NT2/D1 (cell line): ENCODE data around the gene PRRG3.

Experiments used
- SUZ12 ChIP-seq: IDR thresholded peaks from 2 replicates; pipeline ENCODE4 v1.6.1; 2011; ENCODE audit not compliant: insufficient read length, insufficient read depth; ENCODE audit errors: extremely low read depth
- YY1 ChIP-seq: IDR thresholded peaks from 2 replicates; pipeline ENCODE4 v1.6.1; 2011; ENCODE audit not compliant: insufficient read length, insufficient read depth
- ZNF274 ChIP-seq: IDR thresholded peaks from 2 replicates; pipeline ENCODE4 v1.6.1; 2011; ENCODE audit warnings: mild to moderate bottlenecking, low read depth, low read length

DNA sequence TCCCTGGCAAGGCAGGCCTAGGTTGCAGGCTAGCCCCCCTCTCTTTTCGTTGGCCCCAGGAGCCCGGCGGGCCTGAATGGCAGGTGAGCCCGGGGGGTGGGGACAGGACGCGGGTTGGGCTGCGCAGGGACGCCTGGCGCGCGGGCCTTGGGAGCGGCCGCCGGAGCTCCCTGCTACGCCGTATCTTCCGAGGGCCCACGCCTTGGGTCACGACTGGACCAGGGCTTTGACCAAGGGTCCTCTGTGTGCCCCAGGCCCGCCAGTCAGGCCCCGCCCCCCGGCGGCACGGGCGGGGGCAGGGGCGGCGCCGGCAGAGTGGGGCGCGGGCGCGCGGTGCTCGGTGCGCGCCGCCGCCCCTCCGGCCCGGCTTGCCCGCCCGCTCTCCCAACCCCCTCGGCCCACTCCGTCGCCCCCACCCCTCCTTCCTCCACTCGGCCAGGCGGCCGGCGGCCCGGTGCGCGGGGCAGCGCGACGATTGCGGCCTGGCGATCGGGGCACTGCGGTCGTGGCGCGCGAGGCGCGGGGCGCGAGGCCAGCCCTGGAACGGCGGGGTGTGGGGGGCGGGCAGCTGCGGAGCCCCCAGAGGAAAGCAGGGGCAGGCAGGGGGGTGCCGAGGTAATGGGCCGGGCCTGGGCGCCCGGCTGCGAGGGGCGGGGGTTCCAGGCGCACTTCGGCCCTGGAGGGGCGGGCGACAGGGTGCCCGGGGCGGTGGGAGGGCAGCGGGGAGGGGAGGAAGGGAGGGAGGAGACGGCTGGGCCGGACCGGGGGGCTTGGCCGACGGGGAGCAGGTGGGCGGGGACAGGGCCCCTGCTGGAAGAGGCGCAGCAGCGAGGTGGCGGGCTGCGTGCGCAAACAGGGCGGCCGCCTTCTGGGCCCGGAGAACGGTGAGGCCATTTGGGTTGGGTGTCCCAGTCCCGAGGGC is at the start of gene PRRG3:
- TF ChIP-seq SUZ12: no peak
- TF ChIP-seq YY1: no peak
- TF ChIP-seq ZNF274: no peak
